K562 (cell line): ENCODE data around the gene FAM204A. TPM values are rescaled to one million over a fixed set of nuclear protein-coding genes. Genes with fewer than 3 reads are reported as not detected.

Experiments
- ATF1 ChIP-seq, 2 experiments: fragments of 450-650 bp in 1 of 2; IDR thresholded peaks; 2 replicates each; pipeline ENCODE4 v1.6.1; 2016; ENCODE audit warnings: missing compliant biosample characterization in 1 of 2, missing genetic modification characterization in 1 of 2
- CBX3 ChIP-seq, 2 experiments: IDR thresholded peaks; 1 replicate in 1 of 2; 2 replicates in 1 of 2; pipeline ENCODE4 v1.6.1; 2012; ENCODE audit warnings: inconsistent platforms in 2 of 2, low read length in 2 of 2, borderline replicate concordance in 1 of 2, control low read depth in 1 of 2
- CREB3 ChIP-seq: fragments of 450-650 bp; conservative IDR thresholded peaks from 2 replicates; pipeline ENCODE4 v1.6.1; 2016; ENCODE audit warnings: missing genetic modification characterization, low read depth, mild to moderate bottlenecking, missing compliant biosample characterization, moderate library complexity
- FUS ChIP-seq: fragments of 200-400 bp; formaldehyde crosslinking; optimal IDR thresholded peaks from 2 replicates; pipeline ENCODE3; 2017; ENCODE audit warnings: low read depth, low read length
- GABPA ChIP-seq: fragments of 200-800 bp; sonication (Bioruptor generic); conservative IDR thresholded peaks from 2 replicates; pipeline ENCODE4 v1.6.1; 2016; ENCODE audit warnings: low read depth, missing genetic modification characterization, missing compliant biosample characterization
- KAT8 ChIP-seq: fragments of 450-650 bp; IDR thresholded peaks from 2 replicates; pipeline ENCODE4 v1.6.1; 2016; ENCODE audit warnings: low read depth, mild to moderate bottlenecking
- KLF1 ChIP-seq: fragments of 450-650 bp; IDR thresholded peaks from 2 replicates; pipeline ENCODE4 v1.6.1; 2016; ENCODE audit warnings: missing genetic modification characterization, missing compliant biosample characterization
- MAFF ChIP-seq: IDR thresholded peaks from 2 replicates; pipeline ENCODE4 v1.6.1; 2012; ENCODE audit warnings: low read length, improper control_type of control experiment
- MXD1 ChIP-seq: fragments of 250-450 bp; sonication (Bioruptor Pico); IDR thresholded peaks from 2 replicates; pipeline ENCODE4 v1.8.0; 2021; ENCODE audit warnings: borderline replicate concordance, mild to moderate bottlenecking, moderate library complexity; ENCODE audit not compliant: poor library complexity, severe bottlenecking
- NBN ChIP-seq: fragments of 450-650 bp; IDR thresholded peaks from 2 replicates; pipeline ENCODE4 v1.6.1; 2016; ENCODE audit warnings: low read depth, mild to moderate bottlenecking
- NCOA6 ChIP-seq: fragments of 450-650 bp; IDR thresholded peaks from 2 replicates; pipeline ENCODE4 v1.6.1; 2017; ENCODE audit warnings: mild to moderate bottlenecking
- PATZ1 ChIP-seq: fragments of 250-450 bp; sonication (Bioruptor Pico); IDR thresholded peaks from 2 replicates; pipeline ENCODE4 v1.5.0; 2020; ENCODE audit warnings: mild to moderate bottlenecking, borderline replicate concordance
- RHOXF2B ChIP-seq: fragments of 250-450 bp; sonication (Bioruptor Pico); conservative IDR thresholded peaks from 2 replicates; pipeline ENCODE4 v1.5.1; 2021
- TBP ChIP-seq: optimal IDR thresholded peaks from 2 replicates; pipeline ENCODE3; 2011; ENCODE audit warnings: low read depth, low read length, improper control_type of control experiment
- TCF7L2 ChIP-seq: fragments of 150-350 bp; IDR thresholded peaks from 2 replicates; pipeline ENCODE4 v1.6.1; 2016; ENCODE audit warnings: low read depth, mild to moderate bottlenecking, low read length, moderate library complexity
- THRAP3 ChIP-seq: fragments of 450-650 bp; IDR thresholded peaks from 2 replicates; pipeline ENCODE4 v1.6.1; 2016; ENCODE audit warnings: mild to moderate bottlenecking, inconsistent platforms, borderline replicate concordance
- ZBTB1 ChIP-seq: sonication (generic); formaldehyde crosslinking; IDR thresholded peaks from 2 replicates; pipeline ENCODE4 v1.8.1; 2023; ENCODE audit warnings: missing genetic modification reagents, low read depth, mild to moderate bottlenecking, borderline replicate concordance
- ZC3H4 ChIP-seq: sonication (generic); formaldehyde crosslinking; IDR thresholded peaks from 2 replicates; pipeline ENCODE4 v1.9.0; 2021; ENCODE audit warnings: missing genetic modification reagents, borderline replicate concordance
- ZKSCAN1 ChIP-seq: fragments of 150-350 bp; IDR thresholded peaks from 2 replicates; pipeline ENCODE4 v1.6.1; 2016; ENCODE audit warnings: low read depth, low read length
- ZNF133 ChIP-seq: fragments of 250-450 bp; sonication (Bioruptor Pico); IDR thresholded peaks from 2 replicates; pipeline ENCODE4 v1.4.0; 2020; ENCODE audit warnings: mild to moderate bottlenecking
- ZNF146 ChIP-seq: IDR thresholded peaks from one replicate; pipeline ENCODE4 v1.6.1; 2018; ENCODE audit warnings: missing compliant biosample characterization; ENCODE audit not compliant: unreplicated experiment
- ZNF384 ChIP-seq: IDR thresholded peaks from 2 replicates; pipeline ENCODE4 v1.6.1; 2012; ENCODE audit warnings: low read depth, low read length, improper control_type of control experiment
- ZNF586 ChIP-seq: fragments of 450-650 bp; formaldehyde crosslinking; conservative IDR thresholded peaks from 2 replicates; pipeline ENCODE4 v1.4.0; 2020; ENCODE audit warnings: mild to moderate bottlenecking, moderate library complexity
- ZNF695 ChIP-seq: fragments of 450-650 bp; formaldehyde crosslinking; IDR thresholded peaks from 2 replicates; pipeline ENCODE4 v1.4.0; 2020; ENCODE audit warnings: mild to moderate bottlenecking, moderate library complexity
- ZNF785 ChIP-seq: fragments of 250-450 bp; sonication (Bioruptor Pico); IDR thresholded peaks from 2 replicates; pipeline ENCODE4 v1.4.0; 2020; ENCODE audit warnings: mild to moderate bottlenecking
- ZSCAN29 ChIP-seq: fragments of 450-650 bp; IDR thresholded peaks from 2 replicates; pipeline ENCODE4 v1.6.1; 2017
- polyA plus RNA-seq, 8 experiments: library from polyadenylated mRNA; depleted of rRNA in 4 of 8; stranded (reverse) in 5 of 8; unstranded in 3 of 8; fragments of >200 nt; fragmentation: Nextera tagmentation in 2 of 8; fragmentation: Illumina TruSeq in 1 of 8; extraction: Ambion mirVana in 2 of 8; extraction: Trizol in 1 of 8; gene quantifications; 2 replicates each; pipeline versions ENCODE4 v1.2.1 to v1.2.3, GENCODE V29; 2011 to 2014; ENCODE audit warnings: inconsistent platforms in 1 of 8, missing spikeins in 1 of 8
- total RNA-seq, 7 experiments: library from RNA; depleted of rRNA in 6 of 7; stranded (reverse); fragments of >200 nt in 6 of 7; fragmentation: Illumina TruSeq in 2 of 7; extraction: Trizol in 2 of 7; gene quantifications; 2 replicates each; pipeline versions ENCODE4 v1.2.1 to v1.2.3, GENCODE V29; 2011 to 2021; ENCODE audit warnings: low replicate concordance in 1 of 7

FAM204A gene
- total and polyA plus RNA-seq, 9 of the 15 experiments (the other 6 are each of a cell fraction or from before 2014, with no cell fraction given): 29.0 to 64.5 (median 44.9) TPM

GRCh38 chr10:118341791-118342637 is at the start of gene FAM204A (continued):
- TF ChIP-seq NBN: no peak
- no peak for TF ChIP-seq MAFF
- TF ChIP-seq FUS: no peak
- TF ChIP-seq NCOA6: no peak
- no peak for TF ChIP-seq PATZ1 (CRISPR knock-in tag)
- TF ChIP-seq KLF1 (tag): no peak
- TF ChIP-seq ZKSCAN1: no peak
- no peak for TF ChIP-seq ZNF785 (CRISPR knock-in tag)
- no peak for TF ChIP-seq ZNF586 (CRISPR knock-in tag)
- no peak for TF ChIP-seq ZBTB1 (CRISPR knock-in tag)
- TF ChIP-seq TBP: peak; percentile 52
- peak; percentile 55 for TF ChIP-seq GABPA (tag)
- TF ChIP-seq CBX3 (IDR thresholded peaks at IDR 0.05; ENCODE audit: borderline replicate concordance in 1 of 2, low read length in 2 of 2): no peak
- TF ChIP-seq ATF1 (CRISPR knock-in tag; IDR thresholded peaks at IDR 0.05): no peak
- TF ChIP-seq ATF1 (tag; IDR thresholded peaks at IDR 0.05): no peak
- no peak for TF ChIP-seq CREB3 (tag)
- TF ChIP-seq RHOXF2B (CRISPR knock-in tag): no peak
- TF ChIP-seq TCF7L2: no peak
- TF ChIP-seq ZSCAN29: no peak
- no peak for TF ChIP-seq ZNF146 (CRISPR knock-in tag)
- no peak for TF ChIP-seq MXD1 (CRISPR knock-in tag)
- TF ChIP-seq THRAP3: no peak
- no peak for TF ChIP-seq ZC3H4 (CRISPR knock-in tag)
- TF ChIP-seq ZNF133 (CRISPR knock-in tag): no peak
- TF ChIP-seq ZNF384: 0 out of 2 replicates have a peak, but pooled peaks have one; percentile 29
- no peak for TF ChIP-seq KAT8
- no peak for TF ChIP-seq ZNF695 (CRISPR knock-in tag)
